ENCODE measurements around the gene GHR.

DNA sequence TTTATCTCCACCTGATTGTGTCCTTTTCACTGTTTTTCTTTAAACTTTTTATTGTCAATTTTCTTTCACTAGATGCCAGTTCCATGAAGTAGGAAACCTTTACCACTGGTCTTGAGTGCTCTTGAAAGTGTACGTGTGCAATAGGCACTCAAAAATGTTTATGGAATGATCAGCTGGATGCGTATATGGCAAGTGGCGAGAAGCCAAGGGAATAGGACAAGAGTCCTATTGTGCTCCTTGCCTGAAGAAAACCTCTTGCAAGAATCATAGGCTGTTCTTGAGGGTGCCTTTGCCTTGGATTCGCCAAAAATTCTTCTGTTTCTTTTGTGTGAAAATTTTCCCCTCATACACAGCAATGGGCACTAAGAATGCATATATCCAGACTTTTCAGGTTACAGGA, 97.7 kb downstream of the GHR start:
- no peak for TF ChIP-seq POLR2A (IDR thresholded peaks at IDR 0.05)
- TF ChIP-seq, protein P1, sequence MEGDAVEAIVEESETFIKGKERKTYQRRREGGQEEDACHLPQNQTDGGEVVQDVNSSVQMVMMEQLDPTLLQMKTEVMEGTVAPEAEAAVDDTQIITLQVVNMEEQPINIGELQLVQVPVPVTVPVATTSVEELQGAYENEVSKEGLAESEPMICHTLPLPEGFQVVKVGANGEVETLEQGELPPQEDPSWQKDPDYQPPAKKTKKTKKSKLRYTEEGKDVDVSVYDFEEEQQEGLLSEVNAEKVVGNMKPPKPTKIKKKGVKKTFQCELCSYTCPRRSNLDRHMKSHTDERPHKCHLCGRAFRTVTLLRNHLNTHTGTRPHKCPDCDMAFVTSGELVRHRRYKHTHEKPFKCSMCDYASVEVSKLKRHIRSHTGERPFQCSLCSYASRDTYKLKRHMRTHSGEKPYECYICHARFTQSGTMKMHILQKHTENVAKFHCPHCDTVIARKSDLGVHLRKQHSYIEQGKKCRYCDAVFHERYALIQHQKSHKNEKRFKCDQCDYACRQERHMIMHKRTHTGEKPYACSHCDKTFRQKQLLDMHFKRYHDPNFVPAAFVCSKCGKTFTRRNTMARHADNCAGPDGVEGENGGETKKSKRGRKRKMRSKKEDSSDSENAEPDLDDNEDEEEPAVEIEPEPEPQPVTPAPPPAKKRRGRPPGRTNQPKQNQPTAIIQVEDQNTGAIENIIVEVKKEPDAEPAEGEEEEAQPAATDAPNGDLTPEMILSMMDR (IDR thresholded peaks at IDR 0.05) = no peak
